OCI-LY7 (cell line): Measurements from ENCODE around the gene C20orf204. TPM values are rescaled to one million over a fixed set of nuclear protein-coding genes. Genes with fewer than 3 reads are reported as not detected.

Experiments used
- BruUV-seq: library from RNA; stranded (reverse); fragments of 400-500 nt; replicated peaks from 2 replicates; lab custom pipeline; 2021; lab: Mats Ljungman, UMichigan
- CTCF ChIA-PET: fragments of 300-600 bp; sonication (Branson Sonifier 250); formaldehyde crosslinking; loops from one replicate; lab custom pipeline; 2022; ENCODE audit warnings: antibody characterized with exemption; ENCODE audit not compliant: unreplicated experiment; lab: Charles Lee
- POLR2A ChIA-PET: fragments of 300-600 bp; sonication (Branson Sonifier 250); formaldehyde crosslinking; loops from one replicate; lab custom pipeline; 2022; ENCODE audit warnings: antibody characterized with exemption; lab: Charles Lee
- DNase-seq: peaks from one replicate; pipeline ENCODE4 v3.0.0-alpha.2; 2015; ENCODE audit warnings: low spot score
- H2AFZ ChIP-seq: fragments of 200-600 bp; sonication (generic), shearing (Covaris generic); 2 replicates; pipeline ENCODE4 v1.6.1; 2014; ENCODE audit warnings: mild to moderate bottlenecking, antibody characterized with exemption, low read length, moderate library complexity
- H3K27ac ChIP-seq: fragments of 200-600 bp; sonication (generic); 2 replicates; pipeline ENCODE4 v1.5.1; 2014; ENCODE audit warnings: mixed run types, low read depth, mild to moderate bottlenecking, moderate library complexity, low read length, inconsistent platforms; ENCODE audit not compliant: poor library complexity, severe bottlenecking
- H3K36me3 ChIP-seq: fragments of 200-600 bp; sonication (generic); 2 replicates; pipeline ENCODE4 v1.6.1; 2014; ENCODE audit warnings: mild to moderate bottlenecking, antibody characterized with exemption, low read length, moderate library complexity, mixed read lengths; ENCODE audit not compliant: insufficient read depth
- H3K4me1 ChIP-seq: fragments of 200-600 bp; sonication (generic); 2 replicates; pipeline ENCODE4 v1.5.1; 2014; ENCODE audit warnings: mild to moderate bottlenecking, low read length; ENCODE audit not compliant: insufficient read depth, poor library complexity, severe bottlenecking
- H3K4me2 ChIP-seq: fragments of 200-600 bp; sonication (generic); 2 replicates; pipeline ENCODE4 v1.6.1; 2014; ENCODE audit warnings: mild to moderate bottlenecking, low read length
- H3K4me3 ChIP-seq: fragments of 200-600 bp; sonication (generic); 2 replicates; pipeline ENCODE4 v1.5.1; 2014; ENCODE audit warnings: mild to moderate bottlenecking, low read depth, low read length; ENCODE audit not compliant: poor library complexity, severe bottlenecking
- H3K79me2 ChIP-seq: fragments of 200-600 bp; sonication (generic); 2 replicates; pipeline ENCODE4 v1.6.1; 2016; ENCODE audit warnings: low read depth, mild to moderate bottlenecking, low read length, moderate library complexity, mixed read lengths; ENCODE audit not compliant: insufficient read depth
- H3K9me2 ChIP-seq: fragments of 200-600 bp; sonication (generic); 2 replicates; pipeline ENCODE4 v1.6.1; 2016; ENCODE audit warnings: mild to moderate bottlenecking, low read length, mixed read lengths; ENCODE audit not compliant: insufficient read depth
- H3K9me3 ChIP-seq: fragments of 200-600 bp; sonication (generic); 2 replicates; pipeline ENCODE4 v1.6.1; 2014; ENCODE audit warnings: mild to moderate bottlenecking, mixed run types, low read length, mixed read lengths
- H4K20me1 ChIP-seq: fragments of 200-600 bp; sonication (generic); 2 replicates; pipeline ENCODE4 v1.6.1; 2014; ENCODE audit warnings: mild to moderate bottlenecking, antibody characterized with exemption, low read length, moderate library complexity, mixed read lengths; ENCODE audit not compliant: insufficient read depth
- EZH2phosphoT487 ChIP-seq: fragments of 200-600 bp; sonication (generic); IDR thresholded peaks from 2 replicates; pipeline ENCODE4 v1.6.1; 2018; ENCODE audit warnings: low read depth, borderline replicate concordance, mild to moderate bottlenecking, mixed run types, antibody characterized with exemption, low read length, moderate library complexity, mixed read lengths
- intact Hi-C: fragments of 100-400 bp; cut with micrococcal nuclease; formaldehyde crosslinking; loops from one replicate; pipeline ENCODE4 v1.10.0; 2022; ENCODE audit not compliant: unreplicated experiment
- total RNA-seq, 2 experiments: library from RNA; depleted of rRNA in 1 of 2; stranded (reverse); fragments of >200 nt in 1 of 2; shearing (Covaris generic) in 1 of 2; gene quantifications; 2 replicates each; pipeline ENCODE4 v1.2.3, GENCODE V29; 2014 to 2022
- TF ChIP-seq, protein P1 (sequence below): fragments of 200-600 bp; sonication (generic); conservative IDR thresholded peaks from 2 replicates; pipeline ENCODE4 v1.5.1; 2014; ENCODE audit warnings: mild to moderate bottlenecking, antibody characterized with exemption, low read length, moderate library complexity, mixed read lengths

C20orf204 gene
- total RNA-seq, 2 experiments from 2014 or later: 3.5 to 6.7 TPM

DNA sequence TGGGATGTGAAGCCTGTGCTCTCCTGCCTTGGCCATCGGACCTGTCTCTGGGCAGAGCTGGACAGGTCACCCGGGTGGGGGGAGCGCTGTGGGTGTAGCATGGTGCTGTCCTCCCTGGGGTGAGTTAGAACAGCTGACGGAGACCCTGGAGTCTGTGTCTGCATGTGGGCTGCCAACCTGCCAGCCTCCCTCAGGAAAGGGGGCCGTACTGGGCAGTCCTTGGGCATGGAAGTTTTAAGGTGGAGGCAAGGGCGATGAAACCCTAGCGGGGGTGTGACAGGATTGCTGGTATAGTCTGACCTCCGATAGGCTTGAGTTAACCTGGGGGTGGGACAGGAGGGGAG, 11.0 kb downstream of the C20orf204 start:
- POLR2A ChIA-PET: no interaction called here
- intact Hi-C loops: no loop called here

DNA sequence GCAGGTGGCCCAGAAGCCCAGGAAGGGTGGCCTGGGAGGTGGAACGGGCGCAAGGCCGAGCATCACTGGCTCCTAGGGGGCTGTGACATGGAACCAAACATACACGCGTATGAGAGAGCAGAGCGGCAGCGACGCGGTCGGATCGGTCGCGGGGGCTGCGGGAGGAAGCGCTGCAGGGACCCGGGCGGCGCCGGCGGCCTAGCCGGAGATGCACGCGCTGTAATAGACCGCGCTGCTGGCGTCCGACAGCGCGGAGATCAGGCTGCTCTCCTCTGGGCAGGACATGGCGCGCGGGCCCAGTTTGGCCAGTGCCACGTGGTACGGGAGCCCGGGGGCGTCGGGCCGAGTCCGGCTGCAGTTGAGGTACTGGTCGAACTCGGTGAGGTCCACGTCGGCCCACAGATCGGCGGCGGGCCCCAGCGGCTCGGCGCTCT, 12.0 kb downstream of the C20orf204 start:
- Histone ChIP-seq H3K4me3 (no peak overlapping the region), H3K4me1 (no peaks in the 10 kb centered on the region), H3K27ac (no peak overlapping the region), H2AFZ (no peak overlapping the region), H3K79me2 (no peaks in the 10 kb centered on the region), H3K4me2 (no peak overlapping the region), H3K9me3 (no peaks in the 10 kb centered on the region), H4K20me1 (no peaks in the 10 kb centered on the region), H3K9me2 (no peaks in the 10 kb centered on the region), H3K36me3 (no peaks in the 10 kb centered on the region)
- intact Hi-C loops: no loop called here
- BruUV-seq: no TSS peak
- POLR2A ChIA-PET: interaction anchor here (0.5 to 0.6 kb wide), 2 partner anchors 47 to 77 kb away, joined by 3 read pairs; no protein-coding TSS in a partner anchor
- DNase-seq: no peak
- TF ChIP-seq, protein P1, sequence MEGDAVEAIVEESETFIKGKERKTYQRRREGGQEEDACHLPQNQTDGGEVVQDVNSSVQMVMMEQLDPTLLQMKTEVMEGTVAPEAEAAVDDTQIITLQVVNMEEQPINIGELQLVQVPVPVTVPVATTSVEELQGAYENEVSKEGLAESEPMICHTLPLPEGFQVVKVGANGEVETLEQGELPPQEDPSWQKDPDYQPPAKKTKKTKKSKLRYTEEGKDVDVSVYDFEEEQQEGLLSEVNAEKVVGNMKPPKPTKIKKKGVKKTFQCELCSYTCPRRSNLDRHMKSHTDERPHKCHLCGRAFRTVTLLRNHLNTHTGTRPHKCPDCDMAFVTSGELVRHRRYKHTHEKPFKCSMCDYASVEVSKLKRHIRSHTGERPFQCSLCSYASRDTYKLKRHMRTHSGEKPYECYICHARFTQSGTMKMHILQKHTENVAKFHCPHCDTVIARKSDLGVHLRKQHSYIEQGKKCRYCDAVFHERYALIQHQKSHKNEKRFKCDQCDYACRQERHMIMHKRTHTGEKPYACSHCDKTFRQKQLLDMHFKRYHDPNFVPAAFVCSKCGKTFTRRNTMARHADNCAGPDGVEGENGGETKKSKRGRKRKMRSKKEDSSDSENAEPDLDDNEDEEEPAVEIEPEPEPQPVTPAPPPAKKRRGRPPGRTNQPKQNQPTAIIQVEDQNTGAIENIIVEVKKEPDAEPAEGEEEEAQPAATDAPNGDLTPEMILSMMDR: no peak
- no peak for TF ChIP-seq EZH2phosphoT487
- CTCF ChIA-PET: no interaction called here

More for the DNA sequence above, 11.0 kb downstream of the C20orf204 start:
- no peaks in the 10 kb centered on the region for H4K20me1 ChIP-seq
- no peak overlapping the region for H3K4me3 ChIP-seq
- H3K79me2 ChIP-seq: no peaks in the 10 kb centered on the region
- no peak overlapping the region for H2AFZ ChIP-seq
- no peaks in the 10 kb centered on the region for H3K36me3 ChIP-seq
- no peak for DNase-seq
- no TSS peak for BruUV-seq
- no peaks in the 10 kb centered on the region for H3K9me3 ChIP-seq
- TF ChIP-seq EZH2phosphoT487: no peak
- TF ChIP-seq, protein P1: no peak
- peaks cover 5% of the 10 kb centered on the region for H3K4me1 ChIP-seq
- H3K9me2 ChIP-seq: no peaks in the 10 kb centered on the region
- no peak overlapping the region for H3K27ac ChIP-seq
- CTCF ChIA-PET: no interaction called here
- H3K4me2 ChIP-seq: no peak overlapping the region

DNA sequence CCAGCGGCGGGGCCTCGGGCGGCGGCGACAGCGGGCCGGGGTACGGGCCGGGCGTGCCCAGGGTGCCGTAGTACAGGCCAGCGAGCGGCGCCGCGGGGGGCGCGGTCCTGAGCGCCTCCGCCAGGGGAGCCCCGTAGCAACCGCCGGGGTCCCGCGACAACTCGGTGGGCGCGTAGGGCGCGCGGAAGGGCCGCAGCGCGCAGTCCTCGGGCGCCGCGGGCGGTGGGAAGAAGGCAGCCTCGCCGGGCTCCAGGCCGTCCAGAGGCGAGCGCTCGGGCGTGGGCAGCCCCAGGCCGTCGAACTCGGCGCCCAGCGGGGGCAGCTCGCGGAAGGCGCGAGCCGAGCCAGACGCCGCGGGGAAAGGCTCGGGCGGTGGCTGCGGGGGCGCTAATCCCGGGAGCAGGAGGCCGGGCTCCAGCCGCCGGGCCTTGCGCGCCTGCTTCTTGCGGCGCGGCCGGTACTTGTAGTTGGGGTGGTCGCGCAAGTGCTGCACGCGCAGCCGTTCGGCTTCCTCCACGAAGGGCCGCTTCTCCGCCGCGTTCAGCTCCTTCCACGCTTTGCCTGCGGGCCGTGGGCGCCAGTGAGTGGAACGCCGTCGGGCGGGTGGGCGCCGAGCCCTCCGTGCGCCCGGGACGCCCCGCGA, 12.5 kb downstream of the C20orf204 start:
- no peak for DNase-seq
- Histone ChIP-seq H3K79me2 (no peaks in the 10 kb centered on the region), H3K4me3 (no peak overlapping the region), H3K36me3 (no peaks in the 10 kb centered on the region), H3K4me2 (no peak overlapping the region), H3K9me2 (no peaks in the 10 kb centered on the region), H2AFZ (no peak overlapping the region), H3K27ac (no peak overlapping the region), H3K9me3 (no peaks in the 10 kb centered on the region), H3K4me1 (no peaks in the 10 kb centered on the region), H4K20me1 (no peaks in the 10 kb centered on the region)
- no TSS peak for BruUV-seq
- CTCF ChIA-PET: no interaction called here
- POLR2A ChIA-PET: no interaction called here
- TF ChIP-seq EZH2phosphoT487: no peak
- TF ChIP-seq, protein P1: no peak
- intact Hi-C loops: no loop called here
